SKM-1 treated with dmso at 0.1 percent for 144 hours (cell line): ENCODE results near the gene IZUMO2.
A peak's percentile ranks its signal among the peaks of the same experiment; 100 is the strongest.
"Not testable (repeated sequence)": the region's sequence is repeated elsewhere in the genome, so short reads cannot be mapped to it uniquely, and the experiment has no call there.

Source experiments
- DNase-seq: peaks from one replicate; lab custom pipeline; 2025; ENCODE audit not compliant: unreplicated experiment; lab: John Stamatoyannopoulos, UW

The IZUMO2 gene

GRCh38 chr19:50187937-50188336 lies 24.9 kb upstream of the IZUMO2 start:
- no peak for DNase-seq

GRCh38 chr19:50184196-50184595 lies 21.1 kb upstream of the IZUMO2 start:
- no peak for DNase-seq

DNA sequence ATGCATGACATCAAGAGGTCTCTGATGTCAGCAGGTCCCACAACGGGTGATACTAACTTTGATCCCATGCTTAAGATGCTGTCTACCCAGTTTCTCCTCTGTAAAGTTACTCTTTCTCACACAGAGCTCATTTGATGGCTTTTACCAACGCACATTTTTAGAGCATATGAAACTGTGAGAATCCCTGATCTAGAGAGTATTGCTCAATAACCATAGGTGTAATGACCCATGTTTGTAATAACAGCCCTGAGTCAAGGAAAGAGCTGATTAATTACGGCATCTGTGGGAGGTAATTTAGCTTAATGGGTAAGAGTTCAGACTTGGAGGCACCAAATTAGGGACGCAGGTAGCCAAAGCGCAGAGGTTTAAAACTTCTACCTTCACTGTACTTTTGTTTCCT lies 18.0 kb upstream of the IZUMO2 start:
- no peak for DNase-seq

DNA sequence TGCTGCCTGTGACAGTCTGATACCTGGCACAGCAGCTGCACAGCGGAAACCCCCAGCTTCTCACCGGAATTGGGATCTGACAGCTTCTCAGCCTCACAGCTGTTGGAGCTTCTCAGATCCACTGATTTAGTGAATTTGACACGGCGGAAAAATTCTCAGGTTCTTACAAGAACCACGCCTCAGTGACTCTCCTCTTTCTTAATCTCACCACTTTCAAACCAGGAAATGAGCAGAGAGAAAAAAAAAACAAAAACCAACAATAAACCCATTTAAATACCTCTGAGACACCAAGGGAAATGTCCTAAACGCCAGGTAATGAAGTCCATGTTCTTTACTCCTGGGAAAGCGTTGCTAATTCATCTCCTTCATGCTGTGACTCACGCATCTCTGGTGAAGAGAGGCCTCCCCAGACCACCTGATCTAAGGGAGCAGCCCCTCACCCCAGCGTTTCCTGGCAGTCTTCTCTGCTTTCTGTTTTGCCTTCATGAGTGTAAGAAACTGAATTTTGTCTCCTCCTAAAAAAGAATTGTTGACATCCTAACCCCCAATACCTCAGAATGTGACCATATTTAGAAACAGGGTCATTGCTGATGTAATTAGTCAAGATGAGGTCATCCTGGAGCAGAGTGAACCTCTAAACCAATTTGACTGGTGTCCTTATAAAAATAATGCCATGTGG lies 15.9 kb upstream of the IZUMO2 start:
- no peak for DNase-seq

DNA sequence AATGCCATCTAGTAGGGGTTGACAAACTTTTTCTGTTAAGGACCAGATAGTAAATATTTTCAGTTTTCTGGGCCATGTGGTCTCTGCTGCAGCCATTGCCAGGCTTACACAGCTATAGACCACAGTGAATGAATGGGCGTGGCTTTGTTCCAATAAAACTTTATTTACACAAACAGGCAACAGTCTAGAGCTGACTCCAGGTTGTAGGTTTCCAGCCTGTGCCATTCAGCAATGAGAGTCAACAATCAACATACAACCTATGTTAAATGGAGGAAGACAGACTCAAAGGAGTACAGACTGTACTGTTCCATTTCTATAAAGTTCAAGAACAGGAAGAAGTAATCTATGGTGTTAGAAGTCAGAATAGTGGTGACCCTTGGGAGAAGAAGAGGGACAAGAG lies 15.2 kb upstream of the IZUMO2 start:
- DNase-seq = no peak

- no peak for DNase-seq
Observed at GRCh38 chr19:50176775-50177174, 13.7 kb upstream of the IZUMO2 start.

DNA sequence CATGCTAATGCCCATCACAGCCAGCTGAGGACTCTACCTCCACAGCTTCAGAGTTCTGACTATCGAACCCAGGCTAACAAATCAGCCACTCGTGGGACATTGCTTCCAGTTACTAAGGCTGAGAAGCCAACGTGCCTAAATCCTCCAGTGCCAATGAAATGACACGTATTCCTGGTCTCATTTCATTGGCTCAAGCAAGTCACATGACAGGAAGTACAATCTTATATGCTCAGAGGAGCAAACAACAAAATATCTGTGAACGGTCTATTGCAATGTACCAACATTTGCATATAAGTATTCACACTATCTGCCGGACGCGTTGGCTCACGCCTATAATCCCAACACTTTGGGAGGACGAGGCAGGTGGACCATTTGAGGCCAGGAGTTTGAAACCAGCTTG lies 12.8 kb upstream of the IZUMO2 start:
- DNase-seq = no peak

- DNase-seq = no peak
Observed at GRCh38 chr19:50174100-50174793, 11.2 kb upstream of the IZUMO2 start.

DNA sequence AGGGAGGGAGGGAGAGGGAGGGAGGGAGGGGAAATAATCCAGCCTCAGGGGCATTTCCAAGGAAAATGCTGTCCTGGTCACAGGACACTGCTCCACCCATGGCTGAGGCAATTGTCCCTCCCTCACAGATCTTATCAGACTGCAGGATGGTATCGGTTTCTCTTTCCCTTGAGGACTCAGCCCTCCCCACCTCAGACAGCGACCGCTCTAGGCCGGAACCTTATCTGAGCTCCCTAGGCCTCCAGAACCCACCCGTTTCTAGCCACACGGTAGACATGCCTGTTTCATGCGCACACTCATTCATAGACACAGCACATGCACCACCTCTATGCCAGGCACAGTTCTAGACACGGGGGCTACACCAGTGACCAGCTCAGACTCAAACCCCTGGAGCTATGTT lies 10.0 kb upstream of the IZUMO2 start:
- DNase-seq = no peak

GRCh38 chr19:50172726-50173125 lies 9.6 kb upstream of the IZUMO2 start:
- DNase-seq = no peak

- DNase-seq = no peak
Observed at GRCh38 chr19:50171752-50172151, 8.7 kb upstream of the IZUMO2 start.

- no peak for DNase-seq
Observed at GRCh38 chr19:50167314-50167721, 4.2 kb upstream of the IZUMO2 start.

GRCh38 chr19:50159078-50159477 lies 4.0 kb downstream of the IZUMO2 start:
- DNase-seq = no peak

DNA sequence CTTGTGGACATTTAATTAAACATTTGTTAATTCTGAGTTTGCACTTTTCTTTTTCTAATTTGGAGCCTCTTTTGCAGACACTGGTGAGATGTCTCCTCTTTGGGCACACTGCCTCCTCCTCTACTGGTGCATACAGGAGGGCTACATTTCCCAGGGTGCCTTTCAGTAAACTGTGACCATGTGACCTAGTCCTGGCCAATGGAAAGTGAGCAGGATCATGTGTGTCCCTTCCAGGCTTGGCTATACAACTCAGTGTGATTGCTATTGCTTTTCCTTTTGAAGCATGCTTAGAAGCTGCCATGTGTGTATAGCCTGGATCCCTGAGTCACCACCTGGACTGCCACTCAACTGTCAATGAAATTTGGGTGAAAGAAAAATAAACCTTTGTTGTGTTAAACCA lies 4.5 kb downstream of the IZUMO2 start:
- DNase-seq = no peak

DNA sequence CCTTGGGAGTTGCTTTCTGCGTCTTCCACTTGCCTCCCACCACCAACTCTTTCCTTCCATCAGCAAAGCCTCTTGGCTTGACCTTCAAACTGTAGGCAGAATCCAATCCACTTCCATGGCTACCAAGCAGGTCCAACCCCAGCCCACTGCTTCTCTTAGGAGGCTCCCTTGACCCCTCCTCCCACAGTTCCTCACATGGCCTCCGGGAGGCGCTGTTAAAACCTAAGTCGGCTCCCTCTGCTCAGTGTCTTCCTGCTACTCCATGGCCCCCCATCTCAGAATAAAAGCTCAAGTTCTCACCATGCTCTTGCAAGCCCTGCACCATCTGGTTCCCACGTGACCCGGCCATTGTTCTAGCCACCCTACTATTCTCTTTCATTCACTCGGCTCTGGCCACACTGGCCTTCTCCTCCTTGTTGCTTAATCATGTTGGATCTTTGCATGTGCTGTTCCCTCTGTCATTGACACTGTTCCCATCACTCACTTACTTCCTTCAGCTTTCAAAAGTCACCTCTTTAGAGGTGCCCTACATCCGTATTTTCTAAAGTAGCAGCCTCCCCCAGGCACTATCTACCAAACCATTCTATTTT lies 7.5 kb downstream of the IZUMO2 start:
- DNase-seq = no peak

DNA sequence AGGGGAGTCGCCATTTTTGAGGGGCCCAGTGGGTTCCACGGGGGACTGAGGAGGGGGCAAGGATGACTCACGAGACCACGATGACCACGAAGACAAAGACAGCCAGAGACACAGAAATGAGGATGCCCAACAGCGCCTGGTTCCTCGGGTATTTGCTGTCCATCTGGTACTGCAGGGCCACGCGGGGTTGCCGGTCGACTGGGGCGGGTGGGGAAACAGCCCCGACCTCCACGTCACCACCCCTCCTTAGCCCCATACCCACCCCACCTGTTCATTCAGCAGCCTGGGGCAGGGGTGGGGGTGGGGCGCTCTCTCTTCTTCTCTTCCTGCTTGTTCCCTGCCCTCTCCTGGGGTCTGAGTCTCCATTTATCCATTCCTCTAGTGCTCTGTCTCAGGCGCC lies 8.6 kb downstream of the IZUMO2 start:
- no peak for DNase-seq

DNA sequence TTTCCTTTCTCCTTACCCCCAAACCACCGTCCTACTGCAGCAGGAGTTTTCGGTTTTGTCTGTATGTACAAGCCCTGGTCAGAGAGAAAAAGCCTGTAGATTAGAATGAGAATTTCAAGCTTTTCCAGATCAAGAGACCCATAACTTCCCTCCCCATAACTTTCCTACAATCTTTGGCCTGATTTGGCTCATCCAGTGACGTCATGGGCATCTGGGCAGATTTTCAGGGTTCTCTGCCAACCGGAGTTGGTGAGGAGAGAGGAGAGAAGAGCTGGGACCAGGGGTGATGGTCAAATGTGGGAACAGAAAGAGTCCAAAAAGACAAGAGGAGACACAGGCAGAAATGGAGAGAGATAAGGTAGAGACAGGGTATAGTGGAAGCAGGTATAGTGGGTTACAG lies 10.5 kb downstream of the IZUMO2 start:
- DNase-seq = no peak

- DNase-seq = no peak
Observed at GRCh38 chr19:50148528-50148927, 14.6 kb downstream of the IZUMO2 start.

DNA sequence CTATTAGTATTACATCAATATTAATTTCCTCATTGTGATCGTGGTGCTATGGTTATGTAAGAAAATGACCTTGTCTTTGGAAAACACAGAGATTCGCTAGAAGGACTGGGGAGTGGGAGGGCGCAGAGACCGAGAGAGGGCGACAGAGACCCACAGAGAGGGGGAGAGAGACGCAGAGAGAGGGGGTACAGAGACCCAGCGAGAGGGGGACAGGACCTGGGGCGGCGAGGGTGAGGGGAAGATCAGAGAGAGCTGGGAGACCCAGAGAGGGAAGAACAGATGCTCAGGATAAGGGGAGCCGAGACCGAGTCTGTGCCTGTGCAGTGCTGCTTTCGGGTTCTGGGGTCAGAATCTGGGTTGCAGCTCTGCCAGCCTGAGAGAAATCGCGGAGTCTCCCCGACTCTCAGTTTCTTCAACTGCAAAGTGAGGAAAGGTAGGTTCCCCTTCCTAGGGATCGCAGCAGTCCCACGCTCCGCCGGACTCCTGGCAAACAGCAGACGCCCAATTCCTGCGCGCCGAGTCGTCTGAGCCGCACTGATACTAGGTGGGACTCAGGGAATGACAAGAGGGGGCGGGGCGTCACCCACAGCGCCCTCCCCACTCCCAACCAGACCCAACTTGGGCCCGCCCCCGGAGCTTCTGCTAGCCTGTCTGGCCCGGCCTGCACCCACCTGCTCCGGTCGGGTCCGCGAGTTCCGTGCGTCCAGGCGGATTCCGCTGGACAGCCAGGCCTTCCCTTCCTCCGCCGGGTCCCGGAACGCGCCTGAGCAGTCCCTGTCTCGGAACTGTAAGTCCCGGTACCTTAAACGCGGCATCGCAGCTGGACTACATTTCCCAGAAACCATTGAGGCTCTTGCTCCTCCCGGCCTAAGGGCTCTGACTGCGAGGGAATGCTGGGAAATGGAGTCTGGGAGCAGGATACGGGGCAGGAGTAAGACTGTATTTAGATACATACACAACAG lies 15.3 kb downstream of the IZUMO2 start:
- peak; percentile 19 for DNase-seq

DNA sequence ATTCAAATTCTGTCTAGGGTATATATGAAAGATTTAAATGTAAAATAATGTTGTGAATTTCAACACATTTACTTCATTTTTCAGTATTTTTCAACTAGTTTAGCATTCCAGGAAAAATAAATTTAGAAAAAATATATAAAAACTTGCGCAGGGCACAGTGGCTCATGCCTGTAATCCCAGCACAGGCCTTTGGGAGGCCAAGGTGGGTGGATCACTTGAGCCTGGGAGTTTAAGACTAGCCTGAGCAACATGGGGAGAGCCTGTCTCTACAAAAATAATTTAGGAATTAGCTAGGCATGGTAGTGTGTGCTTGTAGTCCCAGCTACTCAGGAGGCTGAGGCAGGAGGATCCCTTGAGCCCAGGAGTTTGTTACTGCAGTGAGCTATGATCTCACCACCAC lies 21.2 kb downstream of the IZUMO2 start:
- not testable (repeated sequence) for DNase-seq

- not testable (repeated sequence) for DNase-seq
Observed at GRCh38 chr19:50140118-50140845, 22.8 kb downstream of the IZUMO2 start.
